Measurements from ENCODE around the gene MMP11. TPM values are rescaled to one million over a fixed set of nuclear protein-coding genes. Genes with fewer than 3 reads are reported as not detected.

MMP11 gene
- total and polyA plus RNA-seq, 2 of the 13 experiments (the other 11 are each of a cell fraction or from before 2014, with no cell fraction given): 8.9 to 28.6 TPM

- Histone ChIP-seq H3K4me3 (replicated peaks in 1 of 3; ENCODE audit: insufficient read depth in 1 of 3, low read depth in 2 of 3, low read length in 3 of 3) (no peak overlapping the region), H3K79me2 (ENCODE audit: insufficient read depth, low read length) (peaks cover under 1% of the 10 kb centered on the region), H3K4me1 (ENCODE audit: insufficient read depth, low read length) (peaks cover 16% of the 10 kb centered on the region), H3K9me3 (ENCODE audit: low read length) (no peaks in the 10 kb centered on the region), H3K4me2 (ENCODE audit: low read depth, low read length) (no peak overlapping the region), H3K27ac (ENCODE audit: extremely low read length, insufficient read depth, low read length) (no peak overlapping the region), H4K20me1 (ENCODE audit: insufficient read depth, low read length) (no peaks in the 10 kb centered on the region), H2AFZ (ENCODE audit: low read length) (no peak overlapping the region), H3K9ac (ENCODE audit: insufficient read depth, low read depth, low read length) (no peak overlapping the region), H3K36me3 (replicated peaks in 1 of 2; ENCODE audit: control insufficient read depth in 1 of 2, insufficient read depth in 2 of 2, low read length in 2 of 2) (no peaks in the 10 kb centered on the region), H3K27me3 (ENCODE audit: control insufficient read depth in 1 of 2, insufficient read depth in 2 of 2, low read length in 2 of 2) (no peaks in the 10 kb centered on the region; a peak in 1 of 5 replicates)
- 51% methylated on average over 6 of the region's 6 CpGs for WGBS (ENCODE audit: low lambda C conversion rate)
- BruUV-seq (replicated peaks): no TSS peak
- ChIA-PET POLR2A (interaction anchor here (4.9 kb wide), 1 partner anchor 10 kb away, joined by 52 read pairs; the partner anchor contains the start of genes C22orf15 and CHCHD10), CTCF (ENCODE audit: low intra/inter-chr PET ratio, low total read pairs) (no interaction called here)
- FAIRE-seq (no peak), ATAC-seq (no peak), DNase-seq (ENCODE audit: low spot score) (no peak)
- in situ Hi-C loops (cut with HindIII; ENCODE audit: extremely low pct_ligation_motif_present, low pct_unique_long_range_greater_than_20kb) (no loop called here), intact Hi-C loops (cut with micrococcal nuclease; ENCODE audit: unreplicated experiment) (no loop called here)
- TF ChIP-seq RFX1 (IDR thresholded peaks at IDR 0.05) (no peak), BRD4 (CRISPR knock-in tag; IDR thresholded peaks at IDR 0.05) (no peak), FOXP4 (CRISPR knock-in tag; IDR thresholded peaks at IDR 0.05) (no peak), PHF20 (CRISPR knock-in tag; IDR thresholded peaks at IDR 0.05) (no peak), GRHL1 (CRISPR knock-in tag; conservative IDR thresholded peaks at IDR 0.05) (no peak), NFYC (CRISPR knock-in tag; IDR thresholded peaks at IDR 0.05) (no peak), ZNF703 (CRISPR knock-in tag; IDR thresholded peaks at IDR 0.05; ENCODE audit: borderline replicate concordance) (no peak), CENPX (CRISPR knock-in tag; IDR thresholded peaks at IDR 0.05) (no peak), ZFP36L1 (CRISPR knock-in tag; IDR thresholded peaks at IDR 0.05) (no peak), ZSCAN9 (CRISPR knock-in tag; IDR thresholded peaks at IDR 0.05; ENCODE audit: borderline replicate concordance) (no peak), ZNF639 (CRISPR knock-in tag; conservative IDR thresholded peaks at IDR 0.05) (no peak), RELA (CRISPR knock-in tag; IDR thresholded peaks at IDR 0.05) (no peak)
- TF ChIP-seq, protein P1, sequence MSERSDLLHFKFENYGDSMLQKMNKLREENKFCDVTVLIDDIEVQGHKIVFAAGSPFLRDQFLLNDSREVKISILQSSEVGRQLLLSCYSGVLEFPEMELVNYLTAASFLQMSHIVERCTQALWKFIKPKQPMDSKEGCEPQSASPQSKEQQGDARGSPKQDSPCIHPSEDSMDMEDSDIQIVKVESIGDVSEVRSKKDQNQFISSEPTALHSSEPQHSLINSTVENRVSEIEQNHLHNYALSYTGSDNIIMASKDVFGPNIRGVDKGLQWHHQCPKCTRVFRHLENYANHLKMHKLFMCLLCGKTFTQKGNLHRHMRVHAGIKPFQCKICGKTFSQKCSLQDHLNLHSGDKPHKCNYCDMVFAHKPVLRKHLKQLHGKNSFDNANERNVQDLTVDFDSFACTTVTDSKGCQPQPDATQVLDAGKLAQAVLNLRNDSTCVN (CRISPR knock-in tag; IDR thresholded peaks at IDR 0.05; ENCODE audit: borderline replicate concordance): no peak
- TF ChIP-seq, protein P2, sequence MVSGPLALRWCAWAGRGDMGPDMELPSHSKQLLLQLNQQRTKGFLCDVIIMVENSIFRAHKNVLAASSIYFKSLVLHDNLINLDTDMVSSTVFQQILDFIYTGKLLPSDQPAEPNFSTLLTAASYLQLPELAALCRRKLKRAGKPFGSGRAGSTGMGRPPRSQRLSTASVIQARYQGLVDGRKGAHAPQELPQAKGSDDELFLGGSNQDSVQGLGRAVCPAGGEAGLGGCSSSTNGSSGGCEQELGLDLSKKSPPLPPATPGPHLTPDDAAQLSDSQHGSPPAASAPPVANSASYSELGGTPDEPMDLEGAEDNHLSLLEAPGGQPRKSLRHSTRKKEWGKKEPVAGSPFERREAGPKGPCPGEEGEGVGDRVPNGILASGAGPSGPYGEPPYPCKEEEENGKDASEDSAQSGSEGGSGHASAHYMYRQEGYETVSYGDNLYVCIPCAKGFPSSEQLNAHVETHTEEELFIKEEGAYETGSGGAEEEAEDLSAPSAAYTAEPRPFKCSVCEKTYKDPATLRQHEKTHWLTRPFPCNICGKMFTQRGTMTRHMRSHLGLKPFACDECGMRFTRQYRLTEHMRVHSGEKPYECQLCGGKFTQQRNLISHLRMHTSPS (CRISPR knock-in tag; IDR thresholded peaks at IDR 0.05; ENCODE audit: low read depth): no peak
- TF ChIP-seq, protein P3, sequence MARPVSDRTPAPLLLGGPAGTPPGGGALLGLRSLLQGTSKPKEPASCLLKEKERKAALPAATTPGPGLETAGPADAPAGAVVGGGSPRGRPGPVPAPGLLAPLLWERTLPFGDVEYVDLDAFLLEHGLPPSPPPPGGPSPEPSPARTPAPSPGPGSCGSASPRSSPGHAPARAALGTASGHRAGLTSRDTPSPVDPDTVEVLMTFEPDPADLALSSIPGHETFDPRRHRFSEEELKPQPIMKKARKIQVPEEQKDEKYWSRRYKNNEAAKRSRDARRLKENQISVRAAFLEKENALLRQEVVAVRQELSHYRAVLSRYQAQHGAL (CRISPR knock-in tag; IDR thresholded peaks at IDR 0.05; ENCODE audit: not compliant biosample characterization): no peak
Measured at GRCh38 chr22:23754980-23755636, 17.5 kb upstream of the MMP11 start.
